Nephron progenitor cell (in vitro differentiated cells): ENCODE results near the gene IGSF3.

Source experiments
- DNase-seq: peaks from one replicate; pipeline ENCODE4 v3.0.0; 2021
- H3K27ac Mint-ChIP-seq: 2 replicates; pipeline ENCODE4 v1.8.0; 2021; ENCODE audit warnings: mild to moderate bottlenecking, moderate library complexity, mixed read lengths
- H3K27me3 Mint-ChIP-seq: 2 replicates; pipeline ENCODE4 v1.8.0; 2021; ENCODE audit warnings: mild to moderate bottlenecking, low read depth, mixed read lengths; ENCODE audit not compliant: poor library complexity
- H3K36me3 Mint-ChIP-seq: 2 replicates; pipeline ENCODE4 v1.8.0; 2021; ENCODE audit warnings: low read depth, mixed read lengths
- H3K4me1 Mint-ChIP-seq: 2 replicates; pipeline ENCODE4 v1.8.0; 2021; ENCODE audit warnings: mixed read lengths
- H3K4me3 Mint-ChIP-seq: 2 replicates; pipeline ENCODE4 v1.8.0; 2021; ENCODE audit warnings: mild to moderate bottlenecking, moderate library complexity, mixed read lengths
- H3K9me3 Mint-ChIP-seq: 2 replicates; pipeline ENCODE4 v1.8.0; 2021; ENCODE audit warnings: mild to moderate bottlenecking, moderate library complexity, mixed read lengths
- TF ChIP-seq, protein P1 (sequence below): fragments of 200-600 bp; sonication (generic); IDR thresholded peaks from 2 replicates; pipeline ENCODE4 v1.5.0; 2021; ENCODE audit warnings: antibody characterized with exemption

IGSF3 gene

DNA sequence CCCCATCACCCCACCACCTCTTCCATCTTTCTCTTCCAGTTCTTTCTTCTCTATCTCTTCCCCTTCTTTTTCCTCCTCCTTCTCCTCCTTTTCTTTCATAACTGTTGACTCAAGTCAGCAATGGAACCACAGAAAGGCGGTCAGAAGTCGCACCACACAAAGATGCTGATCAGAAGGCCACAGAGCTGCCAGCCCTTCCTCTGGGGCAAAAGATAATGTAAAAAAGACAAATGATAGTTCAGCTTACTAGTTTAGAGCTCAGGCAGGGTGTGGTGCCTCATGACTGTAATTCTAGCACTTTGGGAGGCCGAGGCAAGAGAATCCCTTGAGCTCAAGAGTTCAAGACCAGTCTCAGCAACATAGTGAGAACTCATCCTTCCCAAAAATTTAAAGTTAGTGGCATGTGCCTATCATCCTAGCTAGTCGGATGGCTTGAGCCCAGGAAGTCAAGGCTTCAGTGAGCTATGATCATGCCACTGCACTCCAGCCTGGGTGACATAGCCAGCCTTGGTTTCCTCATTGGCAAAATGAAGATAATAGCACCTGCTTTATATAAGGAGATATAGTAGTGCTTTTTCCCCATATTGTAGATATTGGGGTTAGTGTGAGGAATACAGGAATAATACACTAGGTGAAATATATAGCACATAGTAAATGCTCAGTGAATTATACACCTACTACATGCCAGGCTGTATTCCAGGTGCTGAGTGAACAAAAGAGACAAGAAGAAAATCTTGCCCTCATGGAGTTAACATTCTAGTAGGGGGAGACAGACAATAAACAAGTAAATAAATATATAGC, 12.5 kb upstream of the IGSF3 start:
- Mint-ChIP-seq H3K36me3 (no peaks in the 10 kb centered on the region), H3K4me1 (no peaks in the 10 kb centered on the region), H3K27me3 (no peaks in the 10 kb centered on the region), H3K9me3 (no peaks in the 10 kb centered on the region), H3K4me3 (no peak overlapping the region), H3K27ac (no peak overlapping the region)
- DNase-seq: no peak
- TF ChIP-seq, protein P1, sequence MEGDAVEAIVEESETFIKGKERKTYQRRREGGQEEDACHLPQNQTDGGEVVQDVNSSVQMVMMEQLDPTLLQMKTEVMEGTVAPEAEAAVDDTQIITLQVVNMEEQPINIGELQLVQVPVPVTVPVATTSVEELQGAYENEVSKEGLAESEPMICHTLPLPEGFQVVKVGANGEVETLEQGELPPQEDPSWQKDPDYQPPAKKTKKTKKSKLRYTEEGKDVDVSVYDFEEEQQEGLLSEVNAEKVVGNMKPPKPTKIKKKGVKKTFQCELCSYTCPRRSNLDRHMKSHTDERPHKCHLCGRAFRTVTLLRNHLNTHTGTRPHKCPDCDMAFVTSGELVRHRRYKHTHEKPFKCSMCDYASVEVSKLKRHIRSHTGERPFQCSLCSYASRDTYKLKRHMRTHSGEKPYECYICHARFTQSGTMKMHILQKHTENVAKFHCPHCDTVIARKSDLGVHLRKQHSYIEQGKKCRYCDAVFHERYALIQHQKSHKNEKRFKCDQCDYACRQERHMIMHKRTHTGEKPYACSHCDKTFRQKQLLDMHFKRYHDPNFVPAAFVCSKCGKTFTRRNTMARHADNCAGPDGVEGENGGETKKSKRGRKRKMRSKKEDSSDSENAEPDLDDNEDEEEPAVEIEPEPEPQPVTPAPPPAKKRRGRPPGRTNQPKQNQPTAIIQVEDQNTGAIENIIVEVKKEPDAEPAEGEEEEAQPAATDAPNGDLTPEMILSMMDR: no peak

DNA sequence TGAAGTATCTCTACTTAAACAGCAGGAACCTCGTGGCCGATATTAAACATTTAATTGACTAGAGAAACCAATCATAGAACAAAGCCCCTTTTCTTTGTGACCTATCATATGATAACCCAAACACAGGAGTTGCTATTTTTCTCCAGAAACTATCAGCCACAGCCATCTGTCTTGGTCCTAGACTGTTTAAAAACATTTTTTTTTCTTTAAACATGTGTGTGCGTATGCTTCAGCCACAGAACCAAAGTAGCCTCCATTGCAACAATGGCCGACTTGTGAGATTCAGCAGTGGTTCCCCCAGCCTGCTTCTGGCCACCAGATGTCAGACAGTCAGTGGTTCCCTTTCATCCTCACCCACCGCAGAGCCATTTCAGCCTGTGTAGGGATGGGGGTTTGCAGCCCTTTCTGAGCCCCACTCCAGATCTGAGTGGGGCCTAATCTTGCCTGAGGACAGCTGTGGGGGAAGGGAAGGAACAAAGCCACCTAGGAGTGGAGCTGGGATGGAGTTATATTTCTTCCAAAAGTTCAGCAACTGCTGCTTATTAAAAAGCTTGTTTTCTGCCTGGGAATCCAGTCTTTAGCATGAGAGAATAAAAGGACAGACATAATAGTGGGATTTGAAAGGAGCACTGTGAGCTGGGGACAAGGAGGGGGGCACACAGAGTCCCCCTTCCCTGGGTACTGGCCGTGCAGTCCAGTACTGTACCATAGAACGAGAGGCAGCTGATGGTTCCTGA, 11.7 kb upstream of the IGSF3 start:
- H3K36me3 Mint-ChIP-seq: no peaks in the 10 kb centered on the region
- TF ChIP-seq, protein P1: no peak
- no peak for DNase-seq
- H3K4me1 Mint-ChIP-seq: no peaks in the 10 kb centered on the region
- H3K27ac Mint-ChIP-seq: no peak overlapping the region
- H3K27me3 Mint-ChIP-seq: no peaks in the 10 kb centered on the region
- H3K4me3 Mint-ChIP-seq: no peak overlapping the region
- H3K9me3 Mint-ChIP-seq: no peaks in the 10 kb centered on the region

DNA sequence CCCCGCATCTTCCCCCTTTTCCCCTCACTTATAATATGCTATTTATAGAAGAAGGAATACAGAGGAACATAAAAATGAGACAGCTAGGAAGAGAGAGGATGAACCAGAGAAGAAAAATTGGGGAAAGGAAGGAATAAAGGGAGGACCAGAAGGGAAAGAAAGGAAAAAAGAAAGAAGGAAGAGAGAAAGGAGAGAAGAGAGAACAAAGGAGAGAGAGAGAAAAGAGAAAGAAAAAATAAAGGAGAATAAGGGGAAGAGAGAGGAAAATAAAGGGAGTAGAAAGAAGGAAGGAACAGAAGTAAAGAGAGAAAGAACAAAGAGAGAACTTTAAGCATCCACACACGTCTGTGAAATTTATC, 11.2 kb upstream of the IGSF3 start:
- H3K27ac Mint-ChIP-seq: no peak overlapping the region
- TF ChIP-seq, protein P1: no peak
- H3K9me3 Mint-ChIP-seq: no peaks in the 10 kb centered on the region
- no peaks in the 10 kb centered on the region for H3K4me1 Mint-ChIP-seq
- H3K36me3 Mint-ChIP-seq: no peaks in the 10 kb centered on the region
- H3K27me3 Mint-ChIP-seq: no peaks in the 10 kb centered on the region
- no peak for DNase-seq
- H3K4me3 Mint-ChIP-seq: no peak overlapping the region

DNA sequence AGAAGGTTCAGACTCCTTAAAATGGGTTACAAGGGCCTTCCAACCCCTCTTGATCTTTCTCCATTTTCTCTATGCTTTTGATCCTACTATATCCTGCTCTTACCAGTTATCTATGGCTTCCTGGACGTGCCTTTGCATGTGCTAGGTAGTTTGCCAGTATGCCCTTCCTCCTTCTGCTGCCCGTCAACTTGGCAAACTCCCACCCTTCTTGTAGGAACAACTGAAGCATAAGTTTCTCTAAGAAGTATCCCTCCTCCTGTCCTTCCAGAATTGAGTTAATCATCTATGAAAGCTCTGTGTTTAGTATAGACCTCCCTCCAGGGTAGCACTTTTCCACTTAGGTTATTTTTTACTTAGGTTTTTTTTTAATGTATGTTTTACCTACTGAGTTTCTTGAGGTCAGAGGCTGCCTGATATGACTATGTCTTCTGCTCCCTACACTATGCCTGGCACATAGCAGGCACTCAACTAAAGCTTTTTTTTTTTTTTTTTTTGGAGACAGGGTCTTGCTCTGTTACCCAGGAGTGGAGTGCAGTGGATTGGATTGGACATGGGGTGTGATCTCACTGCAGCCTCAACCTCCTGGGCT, 10.0 kb upstream of the IGSF3 start:
- H3K27ac Mint-ChIP-seq: no peak overlapping the region
- DNase-seq: no peak
- H3K9me3 Mint-ChIP-seq: no peaks in the 10 kb centered on the region
- H3K36me3 Mint-ChIP-seq: no peaks in the 10 kb centered on the region
- no peaks in the 10 kb centered on the region for H3K4me1 Mint-ChIP-seq
- no peak overlapping the region for H3K4me3 Mint-ChIP-seq
- H3K27me3 Mint-ChIP-seq: no peaks in the 10 kb centered on the region
- TF ChIP-seq, protein P1: no peak

GRCh38 chr1:116676291-116676690, 8.8 kb upstream of the IGSF3 start:
- Mint-ChIP-seq H3K36me3 (no peaks in the 10 kb centered on the region), H3K27ac (no peak overlapping the region), H3K4me1 (peaks cover 8% of the 10 kb centered on the region), H3K27me3 (peaks cover 4% of the 10 kb centered on the region), H3K4me3 (no peak overlapping the region), H3K9me3 (no peaks in the 10 kb centered on the region)
- TF ChIP-seq, protein P1: no peak
- DNase-seq: no peak
